HG03045 (cell line): ENCODE results near the gene ABCG2.

Source experiments
- ATAC-seq: cut with Tn5 transposase; IDR thresholded peaks from one replicate; pipeline ENCODE4 v1.9.1; 2021; ENCODE audit warnings: mild to moderate bottlenecking, moderate library complexity; ENCODE audit not compliant: unreplicated experiment

The ABCG2 gene

DNA sequence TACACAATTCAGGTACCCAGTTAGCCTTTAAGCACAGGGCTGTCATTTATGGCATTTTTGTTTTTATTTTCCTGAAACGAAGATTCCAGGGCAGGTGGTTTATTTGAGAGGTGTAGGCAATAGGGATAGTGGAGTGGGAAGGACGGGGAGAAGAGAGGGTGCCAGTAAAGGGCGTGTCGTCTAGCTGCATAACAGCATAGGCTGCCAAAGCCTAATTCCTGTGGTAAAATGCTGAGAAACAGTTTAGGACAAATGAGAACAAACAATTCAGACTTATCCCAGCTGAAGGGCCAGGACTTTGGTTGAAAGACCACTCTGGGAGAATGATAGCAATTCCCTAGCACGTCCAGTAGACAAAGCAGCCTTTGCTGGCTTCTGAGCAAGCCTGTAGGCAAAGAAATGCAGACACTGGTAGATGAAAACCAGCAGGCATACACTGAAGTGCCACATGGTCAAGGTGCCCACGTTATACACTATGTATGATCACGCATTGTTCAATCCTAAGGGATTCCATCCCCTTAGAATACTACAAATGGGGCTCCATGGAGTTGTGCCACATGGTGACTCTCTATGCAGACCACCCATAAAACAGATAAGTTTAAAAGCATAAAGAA is 80.4 kb downstream of the ABCG2 start:
- no peak for ATAC-seq

- ATAC-seq: no peak
These were observed 83.1 kb downstream of the ABCG2 start for GRCh38 chr4:88075336-88075735.

- ATAC-seq: no peak
These were observed 88.4 kb downstream of the ABCG2 start for GRCh38 chr4:88070031-88070430.

GRCh38 chr4:88064410-88064809 is 94.0 kb downstream of the ABCG2 start:
- no peak for ATAC-seq

- no peak for ATAC-seq
These were observed 94.7 kb downstream of the ABCG2 start for GRCh38 chr4:88063634-88064296.

DNA sequence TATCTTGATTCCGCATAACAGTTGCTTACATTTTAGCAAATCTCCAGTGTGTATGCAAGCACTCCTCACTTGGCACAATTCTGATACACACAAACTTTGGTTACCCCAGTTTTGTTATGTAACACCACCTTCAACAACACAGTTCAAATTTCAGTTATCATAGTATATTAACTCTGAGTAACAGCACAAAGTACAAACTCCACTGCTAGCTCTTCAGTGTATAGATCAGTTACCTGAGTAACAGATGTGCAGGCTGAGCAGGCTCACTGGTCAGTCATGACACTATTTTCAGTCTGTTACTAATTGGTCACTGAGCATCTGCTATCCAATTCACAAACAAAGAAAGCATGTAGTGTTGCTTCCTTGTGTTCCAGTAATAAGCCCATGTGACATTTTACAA is 95.6 kb downstream of the ABCG2 start:
- ATAC-seq: no peak

DNA sequence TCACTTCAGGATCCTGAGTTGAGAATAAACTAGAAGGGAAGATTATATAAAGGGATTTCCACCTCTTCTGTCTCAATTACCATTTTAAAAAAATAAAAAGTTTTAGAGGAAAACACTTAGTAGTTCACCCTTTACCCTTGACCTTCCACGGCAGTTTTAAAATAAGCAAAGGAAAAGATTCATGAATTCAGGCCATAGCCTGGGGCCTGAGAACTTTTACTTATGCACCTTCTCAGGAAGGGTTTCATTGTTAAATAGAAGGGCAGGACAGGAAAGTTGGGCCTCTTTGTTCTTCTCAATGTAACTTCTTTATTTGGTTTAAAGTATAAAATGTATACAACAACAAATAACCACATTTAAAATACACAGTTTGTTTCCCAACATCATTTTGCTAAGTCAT is 96.1 kb downstream of the ABCG2 start:
- ATAC-seq: no peak

GRCh38 chr4:88060431-88060830 is 98.0 kb downstream of the ABCG2 start:
- ATAC-seq: no peak

DNA sequence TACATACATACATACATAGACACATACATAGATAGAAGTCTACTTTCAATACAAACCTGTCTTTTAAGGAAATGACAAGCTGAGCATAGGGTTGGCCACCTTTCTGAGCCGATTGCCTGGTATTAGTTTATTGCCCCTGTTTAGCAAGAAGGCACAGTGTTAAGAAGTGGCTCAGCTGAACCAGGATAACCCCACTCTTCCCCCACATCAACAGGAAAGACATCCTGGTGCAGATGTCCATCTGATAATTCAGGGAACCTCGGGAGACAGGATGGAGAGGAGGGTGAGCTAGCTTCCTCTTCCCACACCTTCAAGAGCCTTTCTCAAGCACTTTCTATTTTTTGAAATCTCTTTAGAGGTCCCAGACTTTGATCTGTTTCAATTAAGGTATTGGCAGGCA is 98.7 kb downstream of the ABCG2 start:
- no peak for ATAC-seq

- no peak for ATAC-seq
These were observed 100.1 kb downstream of the ABCG2 start for GRCh38 chr4:88058295-88058694.

DNA sequence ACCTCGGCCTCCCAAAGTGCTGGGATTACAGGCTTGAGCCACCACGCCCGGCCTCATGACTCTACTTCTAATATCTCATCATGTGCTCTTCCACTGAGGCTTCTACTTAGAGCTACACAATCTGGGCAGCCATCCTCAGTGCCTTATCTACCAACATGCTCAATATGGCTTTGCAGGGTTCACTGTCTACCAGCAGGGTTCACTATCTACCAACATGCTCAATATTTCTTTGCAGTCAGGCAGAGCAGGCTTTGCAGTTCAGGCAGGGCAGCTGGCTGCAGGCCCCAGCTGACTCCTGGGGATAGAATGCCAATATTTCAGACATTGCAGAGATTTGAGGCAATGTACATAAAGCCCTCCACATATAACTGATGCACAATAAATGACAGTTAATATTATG is 103.5 kb downstream of the ABCG2 start:
- no peak for ATAC-seq

- no peak for ATAC-seq
These were observed 104.2 kb downstream of the ABCG2 start for GRCh38 chr4:88054229-88054628.

GRCh38 chr4:88045021-88045420 is 113.4 kb downstream of the ABCG2 start:
- ATAC-seq: no peak

GRCh38 chr4:88043586-88044340 is 114.7 kb downstream of the ABCG2 start:
- no peak for ATAC-seq

DNA sequence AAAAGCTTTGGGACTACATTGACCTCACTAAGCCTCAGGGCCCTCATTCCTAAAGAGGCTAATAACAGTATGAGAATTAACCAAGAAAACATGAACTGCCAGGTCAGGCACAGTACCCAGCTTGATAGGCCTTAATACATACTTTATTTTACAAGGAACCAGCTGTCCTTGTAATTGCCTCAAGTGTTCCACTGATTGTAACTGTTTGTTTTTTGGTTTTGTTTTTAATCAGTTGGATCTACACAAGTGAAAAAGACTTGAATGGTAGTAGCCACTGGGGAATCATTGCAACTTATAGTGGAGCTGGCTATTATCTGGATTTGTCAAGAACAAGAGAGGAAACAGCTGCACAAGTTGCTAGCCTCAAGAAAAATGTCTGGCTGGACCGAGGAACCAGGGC is 115.4 kb downstream of the ABCG2 start:
- ATAC-seq: no peak

DNA sequence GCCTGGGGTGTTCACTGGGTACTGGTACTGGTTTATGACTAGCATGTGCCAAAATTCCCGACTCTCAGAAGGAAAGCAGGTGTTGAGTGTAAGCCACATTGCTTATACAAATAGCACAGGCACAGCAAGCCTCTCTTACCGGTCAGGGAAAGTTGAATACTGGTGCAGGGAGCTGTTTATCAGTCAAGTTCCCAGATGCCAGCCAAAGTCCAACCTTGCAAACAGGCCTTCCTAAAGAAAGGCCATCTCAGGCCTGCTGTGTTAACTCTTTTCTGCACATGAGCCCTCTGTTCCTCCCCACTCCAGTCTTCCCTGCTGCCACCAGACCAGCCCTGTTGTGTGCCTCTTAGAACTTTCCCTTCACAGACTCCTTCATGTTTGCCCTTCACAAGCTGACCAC is 116.8 kb downstream of the ABCG2 start:
- ATAC-seq: no peak

GRCh38 chr4:88040707-88041106 is 117.7 kb downstream of the ABCG2 start:
- no peak for ATAC-seq
